ENCODE measurements around the gene UIMC1.

- TF ChIP-seq CTCF (IDR thresholded peaks at IDR 0.05; ENCODE audit: insufficient read depth, low read length, poor library complexity, severe bottlenecking) (no peak), EZH2phosphoT487 (conservative IDR thresholded peaks at IDR 0.05; ENCODE audit: low read length) (no peak)
These were observed 22.9 kb upstream of the UIMC1 start for GRCh38 chr5:177029498-177029897.

All from SU-DHL-6 (cell line).